Body of pancreas (tissue), 4 donors: ENCODE measurements around the gene RAB8A. TPM values are rescaled to one million over a fixed set of nuclear protein-coding genes. Genes with fewer than 3 reads are reported as not detected.
"Not testable (repeated sequence)": the region's sequence is repeated elsewhere in the genome, so short reads cannot be mapped to it uniquely, and the experiment has no call there.

ENCODE experiments used
- ATAC-seq: fragments of 150-250 bp; one replicate; pipeline ENCODE4 v1.9.1; 2016
- DNase-seq, 4 donors: peaks; one replicate each; pipeline ENCODE4 v3.0.0-alpha.2; 2019
- H3K27ac ChIP-seq, 4 donors: fragments of 200-600 bp; sonication (generic); 1 replicate in 3 of 4; 2 replicates in 1 of 4; pipeline versions ENCODE4 v1.5.1 to v1.6.1; 2016 to 2019; ENCODE audit warnings: mild to moderate bottlenecking in 1 of 4, mixed read lengths in 1 of 4, moderate library complexity in 1 of 4
- H3K27me3 ChIP-seq, 2 donors: fragments of 200-600 bp; sonication (generic); one replicate each; pipeline ENCODE4 v1.6.0; 2016; ENCODE audit warnings: mild to moderate bottlenecking in 1 of 2
- H3K36me3 ChIP-seq, 2 donors: fragments of 200-600 bp; sonication (generic); replicated peaks in 1 of 2; 2 replicates each; pipeline ENCODE4 v1.5.1; 2016; ENCODE audit warnings: low read depth in 2 of 2; ENCODE audit not compliant: insufficient read depth in 1 of 2
- H3K4me1 ChIP-seq: fragments of 200-600 bp; sonication (generic); one replicate; pipeline ENCODE4 v1.6.0; 2016
- H3K4me3 ChIP-seq, 2 donors: fragments of 200-600 bp; sonication (generic); 1 replicate in 1 of 2; 2 replicates in 1 of 2; pipeline ENCODE4 v1.5.1; 2016 to 2019
- H3K9me3 ChIP-seq, 3 donors: fragments of 200-600 bp; sonication (generic); 1 replicate in 2 of 3; 2 replicates in 1 of 3; pipeline ENCODE4 v1.5.1; 2016
- POLR2A ChIP-seq, 3 donors: fragments of 450-650 bp; IDR thresholded peaks; one replicate each; pipeline ENCODE4 v1.6.1; 2016; ENCODE audit warnings: antibody characterized with exemption in 3 of 3, mild to moderate bottlenecking in 2 of 3
- WGBS, 2 donors: methylation state at CpG; one replicate each; pipeline ENCODE4 v1.1.5; 2017; 5-methylcytosine and 5-hydroxymethylcytosine counted together
- intact Hi-C: fragments of 100-400 bp; cut with DNase I; formaldehyde crosslinking; loops from one replicate; pipeline ENCODE4 v1.15.1; 2023
- total RNA-seq, 2 donors: library from RNA; depleted of rRNA; stranded (reverse); fragments of >200 nt; gene quantifications; one replicate each; pipeline ENCODE4 v1.1.0, GENCODE V29; 2016
- TF ChIP-seq, protein P1 (sequence below), 7 experiments: fragments of 450-650 bp in 4 of 7; fragments of 200-600 bp in 3 of 7; sonication (generic) in 3 of 7; IDR thresholded peaks; one replicate each; pipeline ENCODE4 v1.5.1; 2016 to 2019; ENCODE audit warnings: antibody characterized with exemption in 7 of 7

The RAB8A gene
- total RNA-seq, 2 donors from 2014 or later, result 15.5 to 32.2 TPM

- ATAC-seq, result no peak
- H3K27me3 ChIP-seq, result no peaks in the 10 kb centered on the region
- TF ChIP-seq, protein P1, sequence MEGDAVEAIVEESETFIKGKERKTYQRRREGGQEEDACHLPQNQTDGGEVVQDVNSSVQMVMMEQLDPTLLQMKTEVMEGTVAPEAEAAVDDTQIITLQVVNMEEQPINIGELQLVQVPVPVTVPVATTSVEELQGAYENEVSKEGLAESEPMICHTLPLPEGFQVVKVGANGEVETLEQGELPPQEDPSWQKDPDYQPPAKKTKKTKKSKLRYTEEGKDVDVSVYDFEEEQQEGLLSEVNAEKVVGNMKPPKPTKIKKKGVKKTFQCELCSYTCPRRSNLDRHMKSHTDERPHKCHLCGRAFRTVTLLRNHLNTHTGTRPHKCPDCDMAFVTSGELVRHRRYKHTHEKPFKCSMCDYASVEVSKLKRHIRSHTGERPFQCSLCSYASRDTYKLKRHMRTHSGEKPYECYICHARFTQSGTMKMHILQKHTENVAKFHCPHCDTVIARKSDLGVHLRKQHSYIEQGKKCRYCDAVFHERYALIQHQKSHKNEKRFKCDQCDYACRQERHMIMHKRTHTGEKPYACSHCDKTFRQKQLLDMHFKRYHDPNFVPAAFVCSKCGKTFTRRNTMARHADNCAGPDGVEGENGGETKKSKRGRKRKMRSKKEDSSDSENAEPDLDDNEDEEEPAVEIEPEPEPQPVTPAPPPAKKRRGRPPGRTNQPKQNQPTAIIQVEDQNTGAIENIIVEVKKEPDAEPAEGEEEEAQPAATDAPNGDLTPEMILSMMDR (IDR thresholded peaks at IDR 0.05), result no peak
- TF ChIP-seq POLR2A (IDR thresholded peaks at IDR 0.05), result no peak
- WGBS, 2 donors, result 47 to 58% methylated on average over 2 of the region's 2 CpGs
- H3K4me3 ChIP-seq, result no peak overlapping the region
- H3K36me3 ChIP-seq, result no peaks in the 10 kb centered on the region
- no peaks in the 10 kb centered on the region for H3K9me3 ChIP-seq
- DNase-seq, result no peak
- no peaks in the 10 kb centered on the region for H3K4me1 ChIP-seq
- no peak overlapping the region for H3K27ac ChIP-seq
- intact Hi-C loops, result no loop called here
Measured at GRCh38 chr19:16175954-16176353, 64.3 kb downstream of the RAB8A start.

- H3K27me3 ChIP-seq, ATAC-seq, H3K27ac ChIP-seq, H3K4me1 ChIP-seq, H3K36me3 ChIP-seq, H3K9me3 ChIP-seq, H3K4me3 ChIP-seq, DNase-seq: not testable (repeated sequence)
- intact Hi-C loops, result loop anchor here (2.0 kb wide), 1 partner anchor 138 kb away; no protein-coding TSS in a partner anchor
- 66 to 79% methylated on average over 5 of the region's 5 CpGs for WGBS, 2 donors
Measured at GRCh38 chr19:16178866-16179265, 67.2 kb downstream of the RAB8A start.

GRCh38 chr19:16180611-16181010 lies 68.9 kb downstream of the RAB8A start:
- ATAC-seq (no peak), DNase-seq (no peak)
- intact Hi-C loops, result loop anchor here (5.0 kb wide), 1 partner anchor 548 kb away; no protein-coding TSS in a partner anchor
- peaks cover 12% of the 10 kb centered on the region for H3K4me1 ChIP-seq
- no peak overlapping the region for H3K27ac ChIP-seq
- no peaks in the 10 kb centered on the region for H3K36me3 ChIP-seq
- H3K4me3 ChIP-seq, result no peak overlapping the region
- 32 to 45% methylated on average over 4 of the region's 4 CpGs for WGBS, 2 donors
- H3K27me3 ChIP-seq, result no peaks in the 10 kb centered on the region
- H3K9me3 ChIP-seq, result no peaks in the 10 kb centered on the region
- TF ChIP-seq POLR2A (IDR thresholded peaks at IDR 0.05), result no peak
- TF ChIP-seq, protein P1 (IDR thresholded peaks at IDR 0.05), result no peak

Other genes starting within 250 kb of the RAB8A start
- gene CYP4F2, start 213.8 kb upstream of the RAB8A start, total RNA-seq, result not detected
- gene CYP4F11, start 177.4 kb upstream of the RAB8A start, total RNA-seq, result 1 to 10 TPM in 1 of 2 donors, not detected in 1; 3.9 TPM
- not detected for gene OR10H4, start 162.9 kb upstream of the RAB8A start, total RNA-seq
- gene TPM4, start 35.4 kb upstream of the RAB8A start, total RNA-seq, result 100 to 1,000 TPM; 162 to 171 TPM
- 1 to 10 TPM; 3.6 to 9.6 TPM for gene HSH2D, start 31.8 kb downstream of the RAB8A start, total RNA-seq
- gene CIB3, start 61.6 kb downstream of the RAB8A start, total RNA-seq, result not detected
- gene FAM32A, start 73.5 kb downstream of the RAB8A start, total RNA-seq, result 10 to 100 TPM; 29.6 to 44.5 TPM
- gene AP1M1, start 86.0 kb downstream of the RAB8A start, total RNA-seq, result 10 to 100 TPM; 22.3 to 23.1 TPM
- gene KLF2, start 212.9 kb downstream of the RAB8A start, total RNA-seq, result 10 to 100 TPM; 13.2 to 42.2 TPM